Stimulated activated CD8-positive, alpha-beta memory T cell treated with anti-CD3 and anti-CD28 coated beads, Interleukin-7, amount 100 ng/mL, for 48 hours (primary cell): ENCODE data around the gene FH.

Source experiments
- DNase-seq, 2 donors: peaks; one replicate each; pipeline ENCODE4 v3.0.0-alpha.2; 2020; ENCODE audit warnings: low read depth in 1 of 2; ENCODE audit errors: extremely low read depth in 1 of 2

The FH gene

DNA sequence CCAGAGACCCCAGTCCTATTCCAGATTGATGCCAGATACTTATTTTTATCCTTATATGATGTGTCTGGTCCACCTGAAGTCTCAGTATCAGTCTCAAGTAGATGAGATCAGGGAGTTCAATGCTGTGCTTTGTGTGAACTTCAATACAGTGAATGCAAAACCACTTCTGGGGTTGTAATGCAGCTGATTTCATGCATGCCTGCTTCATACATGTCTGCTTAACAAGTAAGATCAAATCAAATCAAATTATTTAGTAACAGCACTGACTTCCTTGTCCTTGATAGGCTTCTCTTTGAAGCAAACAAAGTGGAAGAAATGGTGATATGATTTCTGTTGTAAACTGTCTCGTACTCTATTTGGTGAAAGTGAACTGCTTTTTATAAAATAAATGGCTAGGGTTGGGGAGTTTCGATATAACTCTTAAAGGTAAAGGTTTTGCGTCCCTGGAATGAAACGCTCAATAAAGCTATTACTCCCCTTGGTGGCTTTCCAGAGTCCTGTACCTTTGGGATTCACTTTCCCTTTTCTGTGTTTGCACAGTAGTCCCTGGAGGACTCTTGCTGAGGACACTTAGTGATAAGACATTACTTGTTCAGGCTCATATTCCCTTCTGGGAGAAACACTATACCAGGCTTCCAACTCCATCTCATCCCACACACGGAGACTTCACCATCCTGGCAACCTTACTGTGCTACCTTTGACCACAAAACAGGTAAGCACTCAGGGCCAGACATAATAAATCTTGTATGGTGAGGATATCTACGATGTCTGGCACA, 59.3 kb downstream of the FH start:
- no peak for DNase-seq

DNA sequence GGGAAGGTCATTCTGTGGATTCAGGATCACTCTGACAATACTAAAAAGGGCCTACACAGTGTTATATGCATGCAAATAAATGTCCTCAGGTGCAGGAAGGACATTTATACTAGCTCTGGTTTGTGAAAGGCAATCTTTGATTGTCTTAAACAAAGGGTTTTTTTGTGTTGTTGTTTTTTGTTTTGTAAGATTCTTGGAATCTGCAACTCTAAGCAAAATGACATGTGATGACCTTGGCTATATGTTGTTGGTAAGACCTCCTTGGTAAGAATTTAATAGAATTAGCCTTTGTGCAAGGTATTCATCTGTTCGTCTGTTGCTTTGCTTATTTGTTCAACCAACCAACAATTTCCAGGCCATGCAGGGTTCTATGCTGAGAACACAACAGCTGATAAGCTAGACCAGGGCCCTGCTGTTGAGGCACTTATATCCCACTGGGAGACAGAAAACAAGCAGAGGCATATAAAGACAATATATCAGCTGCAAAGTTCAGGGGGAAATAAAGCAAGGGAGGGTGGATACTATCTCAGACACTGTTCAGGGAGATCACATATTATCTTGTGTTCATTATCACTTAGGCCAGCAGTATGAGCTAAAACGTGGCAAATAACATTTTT, 60.3 kb downstream of the FH start:
- DNase-seq = no peak

DNA sequence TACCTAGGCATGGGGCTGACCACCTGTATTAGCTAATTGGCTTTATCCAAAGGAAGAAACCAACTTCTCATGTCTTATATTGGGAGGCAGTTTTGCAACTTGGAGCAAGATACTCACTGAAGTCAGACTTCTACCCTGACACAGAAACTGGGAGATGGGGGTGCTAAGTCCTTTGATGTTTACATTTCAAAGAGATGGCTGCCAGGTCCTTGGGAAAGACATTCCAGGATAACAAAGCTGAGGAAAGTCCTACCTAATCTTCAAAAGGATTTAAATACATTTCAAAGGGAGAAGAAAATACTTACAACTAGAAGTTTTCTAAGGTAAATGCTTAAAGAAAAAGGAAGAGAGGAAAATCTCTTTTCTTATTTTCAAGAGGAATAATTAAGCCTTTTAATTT, 62.1 kb downstream of the FH start:
- no peak for DNase-seq

DNA sequence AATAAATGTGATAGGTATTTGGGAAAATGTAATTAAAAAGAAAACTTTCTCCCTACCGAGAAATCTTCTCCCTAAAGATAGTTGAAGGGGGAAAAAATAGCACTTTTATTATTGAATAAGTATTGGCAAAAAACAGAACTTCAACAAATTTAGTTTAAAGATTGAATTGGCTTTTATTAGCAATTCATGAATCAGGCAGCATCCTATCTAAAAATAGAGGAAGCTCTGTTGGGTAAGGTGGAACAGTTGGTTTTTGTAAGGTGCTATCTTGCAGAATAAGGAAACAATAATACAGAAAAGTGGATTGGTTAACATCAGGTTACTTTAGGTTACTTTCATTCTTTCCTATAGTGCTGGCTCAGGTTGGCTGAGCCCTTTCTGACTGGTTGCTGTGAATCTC, 62.8 kb downstream of the FH start:
- DNase-seq = no peak

DNA sequence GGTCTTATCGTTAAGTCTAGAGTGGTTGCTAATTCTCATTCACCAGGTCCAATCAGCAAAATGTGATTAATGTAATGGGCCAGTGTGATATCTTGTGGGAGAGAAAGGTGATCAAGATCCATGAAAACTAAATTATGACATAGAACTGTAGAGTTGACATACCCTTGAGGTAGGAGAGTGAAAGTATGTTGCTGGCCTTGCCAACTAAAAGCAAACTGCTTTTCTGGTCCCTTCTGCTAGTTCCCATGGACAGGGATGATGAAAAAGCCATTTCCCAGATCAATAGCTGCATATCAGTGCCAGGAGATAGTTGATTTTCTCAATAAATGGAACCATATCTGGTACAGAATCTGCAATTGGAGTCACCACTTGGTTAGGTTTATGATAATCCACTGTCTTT, 65.8 kb downstream of the FH start:
- DNase-seq = no peak

DNA sequence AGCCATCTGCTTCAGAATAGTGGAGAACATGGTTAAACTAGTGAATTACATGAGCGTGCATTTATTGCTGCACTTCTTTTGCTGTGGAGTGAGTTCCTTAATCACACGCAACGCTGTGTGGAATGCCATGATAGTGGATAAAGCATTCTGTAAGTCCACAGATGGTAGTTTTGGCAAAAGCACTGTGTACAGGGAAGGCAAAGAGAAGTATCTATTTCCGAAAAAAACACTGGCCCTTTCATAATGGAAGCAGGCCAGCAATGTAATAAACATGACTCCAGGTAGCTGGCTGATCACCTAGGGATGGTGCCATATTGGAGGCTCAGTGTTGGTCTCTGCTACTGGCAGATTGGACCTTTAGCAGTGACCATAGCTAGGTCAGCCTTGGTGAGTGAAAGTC, 67.6 kb downstream of the FH start:
- no peak for DNase-seq
